Measurements from ENCODE around the gene HINT1. TPM values are rescaled to one million over a fixed set of nuclear protein-coding genes. Genes with fewer than 3 reads are reported as not detected.

Gene HINT1
- total and polyA plus RNA-seq, 9 of the 15 experiments (the other 6 are each of a cell fraction or from before 2014, with no cell fraction given), result 296 to 1,027 (median 500) TPM

GRCh38 chr5:131210151-131210510 is 45.1 kb upstream of the HINT1 start:
- no peak for ATAC-seq
- Histone ChIP-seq H3K36me3 (ENCODE audit: control insufficient read depth, insufficient read depth, low read length) (no peaks in the 10 kb centered on the region), H3K9me3 (replicated peaks; ENCODE audit: control insufficient read depth, insufficient read depth, low read depth, low read length) (no peaks in the 10 kb centered on the region), H2AFZ (ENCODE audit: low read depth, low read length) (no peak overlapping the region), H3K9ac (ENCODE audit: insufficient read depth in 1 of 2, low read depth in 2 of 2, low read length in 2 of 2) (no peak overlapping the region; a peak in 1 of 4 replicates), H3K79me2 (ENCODE audit: control insufficient read depth, insufficient read depth, low read length) (no peaks in the 10 kb centered on the region), H3K4me2 (ENCODE audit: insufficient read depth, low read length) (no peak overlapping the region), H3K27ac (ENCODE audit: extremely low read depth, low read depth, low read length) (no peak overlapping the region), H4K20me1 (replicated peaks; ENCODE audit: control insufficient read depth, insufficient read depth, low read length) (no peaks in the 10 kb centered on the region), H3K4me1 (replicated peaks in 1 of 2; ENCODE audit: control insufficient read depth in 2 of 2, insufficient read depth in 2 of 2, low read length in 2 of 2) (no peaks in the 10 kb centered on the region), H3K4me3 (no peak overlapping the region), H3K9me1 (ENCODE audit: control insufficient read depth, insufficient read depth, low read length) (no peaks in the 10 kb centered on the region), H3K27me3 (ENCODE audit: control insufficient read depth in 2 of 2, insufficient read depth in 2 of 2, low read length in 2 of 2) (no peaks in the 10 kb centered on the region)
- TF ChIP-seq ARNT (IDR thresholded peaks at IDR 0.05) (no peak), ZFP1 (CRISPR knock-in tag; IDR thresholded peaks at IDR 0.05) (no peak), HDAC2 (IDR thresholded peaks at IDR 0.05) (no peak), NFYB (IDR thresholded peaks at IDR 0.05; ENCODE audit: extremely low read depth, insufficient read length) (no peak), ZNF316 (IDR thresholded peaks at IDR 0.05) (no peak), TEAD1 (CRISPR knock-in tag; IDR thresholded peaks at IDR 0.05) (no peak), HDAC3 (IDR thresholded peaks at IDR 0.05; ENCODE audit: borderline replicate concordance, partially characterized antibody) (no peak), SRSF7 (optimal IDR thresholded peaks at IDR 0.05; ENCODE audit: low read depth, low read length) (no peak), SNIP1 (IDR thresholded peaks at IDR 0.05; ENCODE audit: low read depth) (no peak), CEBPB (tag; IDR thresholded peaks at IDR 0.05) (no peak), CTCF (IDR thresholded peaks at IDR 0.05 in 2 of 3, conservative IDR thresholded peaks at IDR 0.05 in 1 of 3; ENCODE audit: insufficient read depth in 2 of 3, low read depth in 1 of 3, low read length in 3 of 3) (no peak), RBM22 (IDR thresholded peaks at IDR 0.05; ENCODE audit: low read depth, low read length, poor library complexity, severe bottlenecking) (no peak), ZNF280A (IDR thresholded peaks at IDR 0.05; ENCODE audit: low read depth, partially characterized antibody) (no peak), NCOA2 (IDR thresholded peaks at IDR 0.05; ENCODE audit: partially characterized antibody in 2 of 2) (no peak), ELF2 (CRISPR knock-in tag; IDR thresholded peaks at IDR 0.05) (no peak), MAFF (IDR thresholded peaks at IDR 0.05; ENCODE audit: low read length) (no peak), DPF2 (IDR thresholded peaks at IDR 0.05) (no peak), ZNF280B (CRISPR knock-in tag; IDR thresholded peaks at IDR 0.05) (no peak), KDM4B (IDR thresholded peaks at IDR 0.05; ENCODE audit: borderline replicate concordance in 2 of 2, low read depth in 1 of 2) (no peak), ELF1 (tag; IDR thresholded peaks at IDR 0.05) (no peak)
- DNase-seq (ENCODE audit: extremely low read depth in 1 of 4, low spot score in 3 of 4), result no peak
- BruUV-seq (replicated peaks), result no TSS peak
- FAIRE-seq, result no peak
- in situ Hi-C loops (cut with MboI) (no loop called here), intact Hi-C loops (cut with micrococcal nuclease) (no loop called here)
- ChIA-PET CTCF (ENCODE audit: low intra/inter-chr PET ratio) (no interaction called here), POLR2A (no interaction called here)

Data from K562 (cell line).